GM12874 (cell line): ENCODE measurements around the gene NOTCH2.

ENCODE experiments used
- CTCF ChIP-seq: IDR thresholded peaks from 2 replicates; pipeline ENCODE4 v1.5.1; 2011; ENCODE audit warnings: low read depth, mild to moderate bottlenecking, control low read depth, low read length, moderate library complexity; ENCODE audit not compliant: insufficient read depth

Gene NOTCH2

DNA sequence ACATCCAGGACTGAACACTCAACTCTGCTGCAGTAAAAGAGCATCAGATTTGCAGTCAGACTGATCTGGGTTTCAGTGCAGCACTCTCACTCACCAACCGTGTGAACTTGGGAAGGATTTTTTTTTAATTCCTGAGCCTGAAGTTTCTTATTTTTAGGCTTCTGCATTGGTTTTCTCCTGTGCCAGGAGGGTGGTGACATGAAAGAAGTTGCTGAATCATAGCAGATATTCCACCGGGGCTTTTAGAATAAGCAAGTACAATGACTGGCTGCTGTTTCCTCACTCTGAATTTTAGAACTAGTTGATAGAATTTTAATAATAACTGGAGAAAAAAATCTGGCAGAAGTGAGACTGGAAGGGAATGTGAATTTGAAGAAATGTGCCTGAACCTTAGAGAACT, 184.8 kb downstream of the NOTCH2 start:
- no peak for TF ChIP-seq CTCF

DNA sequence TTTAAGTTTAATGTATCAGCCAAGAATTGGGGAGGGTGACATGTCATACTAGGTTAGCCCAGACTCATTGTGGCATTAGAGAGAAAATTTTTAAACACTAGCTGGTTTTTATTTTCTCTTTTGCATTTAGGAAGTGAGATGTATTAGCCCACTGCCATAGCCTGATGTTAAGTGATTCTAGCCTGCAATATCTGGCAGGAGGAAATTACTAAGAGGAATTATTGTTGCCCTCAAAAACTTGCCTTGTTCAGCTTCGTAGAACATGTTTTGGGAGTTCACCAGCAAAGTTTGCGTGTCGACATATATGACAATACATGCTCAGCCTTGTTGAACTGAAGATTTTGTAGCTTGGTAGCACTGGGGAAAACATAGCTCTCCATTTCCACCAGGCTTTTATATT, 185.6 kb downstream of the NOTCH2 start:
- TF ChIP-seq CTCF: no peak

GRCh38 chr1:119882132-119883049, 187.1 kb downstream of the NOTCH2 start:
- TF ChIP-seq CTCF: no peak

DNA sequence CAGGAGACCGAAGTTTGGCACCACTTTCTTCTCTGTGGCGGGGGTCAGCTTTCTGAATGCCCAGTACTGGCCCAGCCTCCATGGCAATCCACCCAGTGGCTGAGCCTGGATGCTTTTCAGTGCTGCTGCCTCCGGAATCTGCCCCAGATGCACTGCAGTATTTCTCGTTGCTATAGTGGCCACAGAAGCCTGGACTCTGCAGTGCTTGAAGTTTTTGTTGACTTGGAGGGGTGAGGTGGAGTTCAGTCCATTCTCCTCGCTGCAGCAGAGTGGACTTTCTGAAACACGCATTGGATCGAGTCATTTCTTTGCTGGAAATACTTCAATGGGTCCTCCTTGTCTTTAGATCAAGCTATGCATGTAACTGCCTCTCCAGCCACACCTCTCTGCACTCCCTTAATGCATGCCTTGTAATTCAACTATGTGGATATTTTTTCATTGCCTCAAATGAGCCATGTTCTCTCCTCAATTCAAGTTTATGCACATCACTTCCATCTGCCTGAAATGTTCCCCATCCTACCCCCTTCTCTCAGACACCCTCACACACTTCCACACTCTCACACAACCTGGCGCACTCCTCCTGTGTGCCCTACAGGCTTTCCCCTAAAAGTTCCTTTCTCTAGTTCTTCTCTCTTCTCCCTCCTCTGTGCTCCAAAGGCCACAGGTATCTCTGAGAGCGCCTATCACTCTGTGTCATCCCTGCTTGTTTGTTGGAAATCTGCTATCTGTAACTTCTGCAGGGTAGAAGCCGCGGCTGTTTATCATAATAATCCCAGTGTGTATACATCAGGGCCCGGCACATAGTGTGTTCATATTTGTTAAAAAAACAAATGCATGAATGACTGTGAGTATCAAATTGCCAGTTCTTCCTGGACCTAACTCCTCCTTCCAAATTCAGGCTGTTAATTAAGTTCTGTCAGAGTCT, 189.7 kb downstream of the NOTCH2 start:
- no peak for TF ChIP-seq CTCF

DNA sequence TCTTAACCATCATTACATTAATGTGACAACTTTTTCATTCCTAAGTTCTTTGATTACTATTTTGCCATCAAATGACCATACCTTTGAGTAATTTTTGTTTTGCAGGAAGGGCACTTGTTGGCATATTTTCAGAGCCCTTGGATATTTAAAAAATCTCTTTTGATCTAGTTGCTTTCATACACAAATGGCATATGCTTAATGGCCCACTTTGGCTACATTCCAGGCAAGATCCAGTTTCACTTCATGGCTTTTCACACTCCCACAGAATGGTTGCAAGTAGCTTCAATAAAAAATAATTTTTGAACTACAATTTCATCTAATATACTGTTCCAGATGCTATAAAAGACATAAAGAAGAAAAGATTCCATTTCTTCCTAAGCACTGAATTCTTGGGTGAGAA, 191.3 kb downstream of the NOTCH2 start:
- TF ChIP-seq CTCF: no peak

DNA sequence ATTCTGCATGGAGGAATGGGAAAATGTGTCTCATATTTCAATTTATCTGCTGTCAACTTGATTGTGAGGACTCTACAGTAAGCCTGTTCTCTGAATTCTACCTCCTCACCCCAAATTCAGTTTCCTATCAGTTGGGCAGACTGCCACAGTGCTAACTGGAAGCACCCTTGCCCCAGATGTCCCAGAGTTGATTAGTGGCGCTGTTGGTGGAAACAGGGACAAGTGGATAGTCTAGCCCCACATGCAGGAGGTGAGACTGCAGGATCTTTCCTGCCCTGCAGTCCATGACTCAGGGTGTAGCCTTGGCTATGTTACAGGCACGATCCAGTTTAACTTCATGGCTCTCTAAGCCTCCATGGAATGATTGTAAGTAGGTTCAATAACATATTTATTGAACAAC, 195.3 kb downstream of the NOTCH2 start:
- TF ChIP-seq CTCF: no peak
